ENCODE measurements around the gene DHX38. TPM values are rescaled to one million over a fixed set of nuclear protein-coding genes. Genes with fewer than 3 reads are reported as not detected.

Gene DHX38
- total and polyA plus RNA-seq, 2 donors from 2014 or later = 23.3 to 60.9 TPM

- FAIRE-seq (no peak), DNase-seq (no peak)
- H3K36me3 ChIP-seq (ENCODE audit: control insufficient read depth in 2 of 3, insufficient read depth in 3 of 3, low read length in 3 of 3) = no peaks in the 10 kb centered on the region
- TF ChIP-seq, protein P1, sequence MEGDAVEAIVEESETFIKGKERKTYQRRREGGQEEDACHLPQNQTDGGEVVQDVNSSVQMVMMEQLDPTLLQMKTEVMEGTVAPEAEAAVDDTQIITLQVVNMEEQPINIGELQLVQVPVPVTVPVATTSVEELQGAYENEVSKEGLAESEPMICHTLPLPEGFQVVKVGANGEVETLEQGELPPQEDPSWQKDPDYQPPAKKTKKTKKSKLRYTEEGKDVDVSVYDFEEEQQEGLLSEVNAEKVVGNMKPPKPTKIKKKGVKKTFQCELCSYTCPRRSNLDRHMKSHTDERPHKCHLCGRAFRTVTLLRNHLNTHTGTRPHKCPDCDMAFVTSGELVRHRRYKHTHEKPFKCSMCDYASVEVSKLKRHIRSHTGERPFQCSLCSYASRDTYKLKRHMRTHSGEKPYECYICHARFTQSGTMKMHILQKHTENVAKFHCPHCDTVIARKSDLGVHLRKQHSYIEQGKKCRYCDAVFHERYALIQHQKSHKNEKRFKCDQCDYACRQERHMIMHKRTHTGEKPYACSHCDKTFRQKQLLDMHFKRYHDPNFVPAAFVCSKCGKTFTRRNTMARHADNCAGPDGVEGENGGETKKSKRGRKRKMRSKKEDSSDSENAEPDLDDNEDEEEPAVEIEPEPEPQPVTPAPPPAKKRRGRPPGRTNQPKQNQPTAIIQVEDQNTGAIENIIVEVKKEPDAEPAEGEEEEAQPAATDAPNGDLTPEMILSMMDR (IDR thresholded peaks at IDR 0.05; ENCODE audit: borderline replicate concordance, extremely low read depth, insufficient read depth) = no peak
- peaks cover 0 to 10% (median 6%) of the 10 kb centered on the region in 3 donors for H3K4me1 ChIP-seq (ENCODE audit: control insufficient read depth in 2 of 3, insufficient read depth in 2 of 3, low read depth in 1 of 3, low read length in 3 of 3)
- H3K27ac ChIP-seq (ENCODE audit: low read depth in 2 of 2, low read length in 2 of 2) = no peak overlapping the region
- H3K9ac ChIP-seq (ENCODE audit: low read length in 3 of 3) = no peak overlapping the region
- no peaks in the 10 kb centered on the region for H3K9me3 ChIP-seq (ENCODE audit: control insufficient read depth in 2 of 3, insufficient read depth in 1 of 3, low read length in 3 of 3)
- H3K27me3 ChIP-seq (ENCODE audit: control insufficient read depth, insufficient read depth, low read length) = no peaks in the 10 kb centered on the region
- intact Hi-C loops (cut with DNase I) = no loop called here
- H3K4me3 ChIP-seq (ENCODE audit: low read length in 3 of 3) = no peak overlapping the region
These were observed 30.5 kb downstream of the DHX38 start for GRCh38 chr16:72124148-72124547.

DNA sequence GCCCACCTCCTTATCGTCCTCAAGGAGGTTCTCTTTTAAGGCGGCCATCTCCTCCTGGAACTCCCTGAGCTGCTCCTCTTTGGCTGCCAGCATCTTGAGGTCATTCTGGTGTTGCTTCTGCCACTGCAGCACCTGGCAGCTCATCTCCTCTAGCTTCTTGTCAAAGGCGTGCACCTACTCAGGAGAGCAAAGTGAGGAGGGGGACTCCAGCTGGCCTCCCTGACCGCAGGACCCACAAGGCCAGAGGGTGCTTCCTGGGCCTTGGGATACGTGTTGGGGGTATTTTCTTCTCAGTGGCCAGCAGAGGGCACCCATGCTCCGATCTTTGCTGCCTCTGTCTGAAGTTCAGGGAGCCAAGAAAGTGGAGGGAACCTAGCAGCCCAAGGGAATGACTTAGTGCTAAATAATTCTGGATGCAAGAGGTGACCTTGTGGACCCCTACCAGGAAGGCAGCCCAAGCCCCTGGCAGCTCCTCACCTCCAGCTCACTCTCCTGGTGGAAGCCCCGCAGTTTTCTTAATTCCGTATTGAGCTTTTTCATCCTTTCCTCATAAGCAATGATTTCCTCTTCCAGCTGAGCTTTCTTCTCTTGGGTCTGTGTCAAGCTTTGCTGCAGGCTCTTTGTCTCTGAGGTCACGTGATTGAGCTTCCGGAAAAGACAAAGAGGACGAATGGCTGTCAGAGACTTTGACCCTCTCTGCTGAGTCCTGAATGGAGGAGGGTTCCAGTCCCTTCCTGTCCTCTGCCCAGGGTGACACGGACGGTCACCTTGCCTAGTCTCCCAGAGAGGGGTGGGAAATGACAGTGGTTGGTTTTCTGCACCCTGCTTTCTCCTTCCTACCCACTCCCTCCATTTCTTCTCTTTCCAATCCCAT, 31.4 kb downstream of the DHX38 start:
- H3K9me3 ChIP-seq (ENCODE audit: control insufficient read depth in 2 of 3, insufficient read depth in 1 of 3, low read length in 3 of 3) = no peaks in the 10 kb centered on the region
- H3K4me3 ChIP-seq (ENCODE audit: low read length in 3 of 3) = peak overlapping the region in 1 of 3 donors; percentile 18
- no peaks in the 10 kb centered on the region for H3K36me3 ChIP-seq (ENCODE audit: control insufficient read depth in 2 of 3, insufficient read depth in 3 of 3, low read length in 3 of 3)
- intact Hi-C loops (cut with DNase I) = no loop called here
- H3K4me1 ChIP-seq (ENCODE audit: control insufficient read depth in 2 of 3, insufficient read depth in 2 of 3, low read depth in 1 of 3, low read length in 3 of 3) = peaks cover 0 to 10% (median 6%) of the 10 kb centered on the region in 3 donors
- TF ChIP-seq, protein P1 (IDR thresholded peaks at IDR 0.05; ENCODE audit: borderline replicate concordance, extremely low read depth, insufficient read depth) = peak; percentile 66
- H3K27me3 ChIP-seq (ENCODE audit: control insufficient read depth, insufficient read depth, low read length) = no peaks in the 10 kb centered on the region
- peak in 4 of 5 donors; percentile 76 to 86 (median 80) for DNase-seq
- FAIRE-seq = no peak
- H3K27ac ChIP-seq (ENCODE audit: low read depth in 2 of 2, low read length in 2 of 2) = no peak overlapping the region
- no peak overlapping the region for H3K9ac ChIP-seq (ENCODE audit: low read length in 3 of 3)

GRCh38 chr16:72125635-72126428, 32.2 kb downstream of the DHX38 start:
- no peak for DNase-seq
- intact Hi-C loops (cut with DNase I) = no loop called here
- Histone ChIP-seq H3K36me3 (ENCODE audit: control insufficient read depth in 2 of 3, insufficient read depth in 3 of 3, low read length in 3 of 3) (no peaks in the 10 kb centered on the region), H3K9ac (ENCODE audit: low read length in 3 of 3) (no peak overlapping the region), H3K9me3 (ENCODE audit: control insufficient read depth in 2 of 3, insufficient read depth in 1 of 3, low read length in 3 of 3) (no peaks in the 10 kb centered on the region), H3K27ac (ENCODE audit: low read depth in 2 of 2, low read length in 2 of 2) (no peak overlapping the region), H3K4me3 (ENCODE audit: low read length in 3 of 3) (no peak overlapping the region), H3K4me1 (ENCODE audit: control insufficient read depth in 2 of 3, insufficient read depth in 2 of 3, low read depth in 1 of 3, low read length in 3 of 3) (peaks cover 0 to 10% (median 6%) of the 10 kb centered on the region in 3 donors), H3K27me3 (ENCODE audit: control insufficient read depth, insufficient read depth, low read length) (no peaks in the 10 kb centered on the region)
- no peak for FAIRE-seq
- TF ChIP-seq, protein P1 (IDR thresholded peaks at IDR 0.05; ENCODE audit: borderline replicate concordance, extremely low read depth, insufficient read depth) = no peak

Measured in kidney (tissue), 14 donors.